Stimulated activated CD8-positive, alpha-beta memory T cell treated with anti-CD3 and anti-CD28 coated beads, Interleukin-7, amount 100 ng/mL, for 48 hours (primary cell): ENCODE measurements around the gene TMEM198.

ENCODE experiments used
- DNase-seq, 2 donors: peaks; one replicate each; pipeline ENCODE4 v3.0.0-alpha.2; 2020; ENCODE audit warnings: low read depth in 1 of 2; ENCODE audit errors: extremely low read depth in 1 of 2

The TMEM198 gene

GRCh38 chr2:219524817-219525216 lies 19.0 kb upstream of the TMEM198 start:
- DNase-seq = no peak

DNA sequence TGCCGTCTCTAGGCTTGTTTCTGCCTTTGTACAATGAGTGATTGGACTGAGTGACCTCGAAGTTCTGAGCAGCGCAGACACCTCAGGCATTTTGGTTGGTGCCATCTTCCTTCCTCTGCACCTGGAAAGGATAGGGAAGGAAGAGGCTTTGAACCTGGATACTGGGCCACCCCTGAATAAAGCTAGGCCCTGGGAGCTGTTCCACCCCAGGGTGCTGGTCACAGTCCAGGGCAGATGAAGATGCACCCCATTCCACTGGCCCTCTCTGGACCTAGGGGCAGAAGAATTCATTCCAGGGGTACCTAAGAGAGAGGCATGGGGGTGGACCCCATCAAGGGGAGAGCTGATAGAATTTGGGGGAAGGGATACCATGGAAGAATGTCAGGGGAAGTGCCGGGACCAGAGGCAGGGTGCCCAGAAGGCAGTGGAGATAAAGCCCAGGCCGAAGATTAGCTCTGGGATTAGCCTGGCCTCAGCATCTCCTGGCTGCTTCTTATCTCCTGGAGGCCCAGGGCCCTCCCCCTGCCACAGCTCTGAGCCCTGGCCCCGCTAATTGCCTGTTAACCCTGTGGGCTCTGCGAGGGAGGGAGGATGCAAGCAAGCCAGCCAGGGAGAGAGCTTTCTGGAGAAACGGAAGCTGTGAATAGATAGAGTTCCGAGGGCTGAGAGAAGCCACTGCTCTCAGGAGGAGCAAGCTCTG lies 18.1 kb upstream of the TMEM198 start:
- DNase-seq = no peak

DNA sequence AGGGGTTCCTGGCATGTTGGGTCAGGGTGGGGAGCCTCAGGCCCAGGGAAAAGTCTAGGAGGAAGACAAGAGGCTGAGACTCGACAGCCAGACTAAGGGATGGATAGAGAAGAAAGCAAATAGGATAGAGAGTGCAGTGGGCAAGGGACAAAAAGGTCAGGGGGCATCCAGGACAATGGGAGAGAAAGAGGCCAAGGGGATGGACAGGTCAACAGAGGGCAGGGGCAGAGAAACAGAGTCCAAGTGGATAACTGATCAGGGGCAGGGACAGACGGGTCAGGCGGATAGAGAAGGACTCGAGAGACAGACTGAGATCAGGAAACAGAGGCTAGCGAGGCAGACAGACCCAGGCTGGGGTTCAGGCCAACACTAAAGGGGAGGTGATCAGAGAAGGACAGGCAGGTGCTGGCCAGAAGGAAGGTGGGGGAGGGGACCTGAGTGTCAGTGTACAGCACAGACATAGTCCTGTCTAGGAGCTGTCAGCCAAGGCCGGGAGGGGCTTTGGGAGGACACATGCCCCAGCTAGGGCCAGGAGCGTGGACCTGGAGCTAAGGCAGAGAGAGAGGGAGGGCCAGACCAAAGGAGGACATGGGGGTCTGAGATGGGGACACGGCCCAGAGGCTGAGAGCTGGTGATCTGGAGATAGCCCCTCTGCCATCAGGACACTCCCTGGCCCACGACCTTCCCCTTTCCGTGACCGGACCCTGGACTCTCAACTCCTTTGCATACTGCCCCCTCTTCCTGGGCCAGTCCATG lies 17.3 kb upstream of the TMEM198 start:
- no peak for DNase-seq

GRCh38 chr2:219527076-219527394 lies 16.8 kb upstream of the TMEM198 start:
- DNase-seq = no peak

- no peak for DNase-seq
Measured at GRCh38 chr2:219527472-219527871, 16.4 kb upstream of the TMEM198 start.

- peak; percentile 59 to 70 for DNase-seq
Measured at GRCh38 chr2:219530048-219530963, 13.5 kb upstream of the TMEM198 start.

DNA sequence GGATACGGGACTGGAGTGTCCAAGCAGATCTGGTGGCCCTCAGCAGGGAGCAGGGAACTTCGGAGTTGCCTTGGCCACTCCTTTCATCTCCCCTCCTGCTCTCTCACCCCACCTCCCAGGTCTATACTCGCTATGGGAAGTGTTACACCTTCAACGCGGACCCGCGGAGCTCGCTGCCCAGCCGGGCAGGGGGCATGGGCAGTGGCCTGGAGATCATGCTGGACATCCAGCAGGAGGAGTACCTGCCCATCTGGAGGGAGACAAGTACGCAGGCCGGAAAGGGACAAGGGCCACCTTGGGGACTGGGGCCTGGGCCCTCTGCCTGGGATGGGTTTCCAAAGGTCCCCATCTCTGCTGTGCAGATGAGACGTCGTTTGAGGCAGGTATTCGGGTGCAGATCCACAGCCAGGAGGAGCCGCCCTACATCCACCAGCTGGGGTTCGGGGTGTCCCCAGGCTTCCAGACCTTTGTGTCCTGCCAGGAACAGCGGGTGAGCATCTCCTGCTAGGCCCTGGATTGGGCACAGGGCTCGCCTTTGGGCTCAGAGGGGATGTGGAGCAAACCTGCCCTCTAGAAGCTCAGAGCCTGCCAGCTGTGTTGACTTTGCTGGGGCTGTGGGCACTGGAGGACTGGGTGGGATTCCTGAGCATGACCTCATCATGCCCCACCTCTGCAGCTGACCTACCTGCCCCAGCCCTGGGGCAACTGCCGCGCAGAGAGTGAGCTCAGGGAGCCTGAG lies 12.0 kb upstream of the TMEM198 start:
- DNase-seq = no peak

- no peak for DNase-seq
Measured at GRCh38 chr2:219532378-219532649, 11.5 kb upstream of the TMEM198 start.

- DNase-seq = no peak
Measured at GRCh38 chr2:219533930-219534661, 9.7 kb upstream of the TMEM198 start.

DNA sequence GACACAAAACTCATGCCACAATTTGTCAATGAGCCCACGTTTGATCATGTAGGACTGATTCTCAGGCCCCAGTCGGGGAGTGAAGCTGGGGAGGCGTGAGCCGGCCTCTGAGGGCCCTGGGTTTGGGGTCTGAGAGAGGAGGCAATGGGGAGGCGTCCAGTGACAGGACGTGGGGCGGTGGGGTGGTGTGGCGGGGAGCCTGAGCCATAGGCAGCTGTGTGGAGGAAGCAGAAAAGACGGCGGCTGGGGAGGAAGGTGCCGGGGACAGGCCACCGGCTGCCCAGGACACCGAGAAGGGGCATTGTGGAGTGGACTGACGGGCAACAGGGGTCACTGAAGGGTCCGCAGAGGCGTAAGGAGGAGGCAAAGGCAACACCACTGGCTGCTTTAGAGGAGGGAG lies 7.4 kb upstream of the TMEM198 start:
- no peak for DNase-seq

GRCh38 chr2:219536967-219537366 lies 6.9 kb upstream of the TMEM198 start:
- DNase-seq = no peak

GRCh38 chr2:219537657-219538488 lies 6.0 kb upstream of the TMEM198 start:
- no peak for DNase-seq

GRCh38 chr2:219538504-219538951 lies 5.3 kb upstream of the TMEM198 start:
- no peak for DNase-seq

DNA sequence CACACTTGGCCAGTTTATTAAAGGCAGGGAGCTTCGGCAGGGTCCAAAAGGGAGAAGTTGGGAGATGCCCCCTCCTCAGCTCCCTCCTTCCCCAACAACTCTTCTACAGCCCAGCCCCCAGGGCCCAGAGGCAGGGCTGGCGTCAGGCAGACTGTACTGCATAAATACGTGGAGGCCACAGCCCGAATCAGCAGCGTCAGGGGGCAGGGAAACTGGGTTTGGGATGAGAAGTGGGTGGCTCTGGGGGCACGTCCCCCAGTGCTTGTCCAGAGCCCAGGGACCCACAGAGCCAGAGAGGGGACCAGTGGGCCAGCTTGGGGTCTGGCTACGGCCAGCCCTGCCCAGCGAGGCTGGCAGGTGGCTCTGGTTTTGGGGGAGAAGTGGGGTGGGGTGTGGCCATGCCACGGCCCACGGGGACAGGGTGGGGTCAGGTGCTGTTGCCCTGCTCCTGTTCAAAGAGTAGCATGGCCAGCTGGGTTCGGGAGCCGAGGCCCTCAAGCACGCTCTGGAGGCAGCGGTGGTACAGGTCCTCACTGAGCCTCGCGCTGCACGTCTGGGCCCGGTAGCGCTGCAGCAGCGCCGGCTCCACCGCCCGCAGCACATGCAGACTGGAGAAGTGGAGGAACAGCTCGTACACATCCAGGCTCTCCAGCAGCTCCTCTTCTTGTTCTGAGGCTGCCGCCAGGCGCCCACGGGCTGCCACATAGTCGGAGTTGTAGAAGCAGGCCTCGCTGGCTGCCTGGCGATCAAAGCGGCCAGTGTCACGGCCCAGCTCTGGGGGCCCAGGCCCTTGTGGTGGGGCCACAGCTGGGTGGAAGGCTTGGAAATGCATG lies 4.7 kb upstream of the TMEM198 start:
- no peak for DNase-seq

GRCh38 chr2:219539926-219540678 lies 3.7 kb upstream of the TMEM198 start:
- DNase-seq = no peak

DNA sequence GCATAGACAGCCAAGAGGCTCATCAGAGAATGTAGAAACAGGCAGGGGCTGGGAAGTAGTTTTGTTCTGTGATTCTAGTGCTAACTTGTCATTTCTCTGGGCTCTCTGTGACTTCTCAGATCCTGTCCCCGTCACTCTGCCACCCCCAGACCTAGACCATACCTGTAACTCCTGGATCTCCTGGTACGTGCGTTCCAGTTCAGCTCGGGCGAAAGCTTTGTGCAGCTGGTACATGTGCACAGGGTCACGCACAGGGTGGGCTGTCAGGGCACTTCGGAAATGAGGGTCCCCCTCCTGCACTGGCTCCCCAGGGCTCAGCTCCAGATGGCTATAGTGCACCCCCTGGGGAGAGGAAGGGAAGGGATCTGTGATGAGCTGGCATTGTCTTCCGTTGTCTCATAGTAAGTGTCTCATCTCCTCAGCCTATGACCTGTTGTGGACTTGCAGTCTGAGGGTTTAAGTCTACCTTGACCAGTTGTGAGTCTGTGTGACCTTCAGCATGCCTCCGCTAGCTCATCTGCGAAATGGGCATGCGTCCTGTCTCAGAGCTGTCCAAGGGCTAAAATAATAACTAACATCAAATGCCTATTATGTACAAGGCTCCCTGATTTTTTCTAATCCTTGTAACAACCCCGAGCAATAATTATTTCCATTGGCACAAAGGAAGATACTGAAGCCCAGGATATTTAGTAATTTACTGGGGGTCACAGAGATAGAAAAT lies 2.9 kb upstream of the TMEM198 start:
- DNase-seq = no peak

DNA sequence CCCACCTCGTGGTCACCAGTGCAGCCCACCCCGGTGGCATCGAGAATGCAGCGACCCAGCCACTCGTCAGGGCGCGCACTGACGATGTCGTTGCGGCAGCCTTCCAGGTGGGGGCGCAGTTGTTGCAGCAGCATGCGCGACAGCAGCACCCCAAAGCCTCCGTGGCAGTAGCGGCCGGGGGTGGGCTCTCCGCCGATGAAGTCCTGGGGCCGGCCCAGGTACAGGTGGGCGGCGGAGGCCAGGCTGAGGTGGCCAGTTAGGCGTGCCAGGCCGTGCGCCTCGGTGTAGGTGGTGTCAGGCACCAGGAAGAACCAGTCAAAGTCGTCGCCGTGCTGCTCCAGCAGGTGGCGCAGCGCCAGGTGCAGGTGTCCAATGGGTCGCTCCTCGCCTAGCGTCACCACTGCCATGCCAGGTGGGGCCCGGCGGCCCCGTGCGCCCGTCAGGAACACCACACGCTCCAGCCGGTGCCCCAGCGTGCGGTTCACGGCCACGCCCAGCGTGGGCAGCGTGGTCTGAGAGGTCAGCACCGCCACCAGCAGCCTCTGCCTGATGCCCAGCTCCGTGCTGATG lies 2.1 kb upstream of the TMEM198 start:
- DNase-seq = peak; percentile 70 to 82
